Measurements from ENCODE around the gene C1orf53.
"Not testable (repeated sequence)": the region's sequence is repeated elsewhere in the genome, so short reads cannot be mapped to it uniquely, and the experiment has no call there.

Gene C1orf53

GRCh38 chr1:197902454-197903195, at the start of gene C1orf53:
C1orf53 (plus strand) TSS chr1:197902630; CDS start chr1:197902650, 20 bp downstream.
- H3K4me2 ChIP-seq (ENCODE audit: insufficient read depth, low read length): peak within 1 kb of the TSS; percentile 83
- peak within 1 kb of the TSS; percentile 94 for H2AFZ ChIP-seq (ENCODE audit: low read depth, low read length)
- TF ChIP-seq EZH2 (IDR thresholded peaks at IDR 0.05; ENCODE audit: borderline replicate concordance, low read depth, low read length, severe bottlenecking) (no peak), CTCF (IDR thresholded peaks at IDR 0.05; ENCODE audit: borderline replicate concordance, extremely low read depth, low read length, poor library complexity, severe bottlenecking) (peak; percentile 1)
- ATAC-seq (ENCODE audit: insufficient read depth, low read depth) (peak; percentile 94), DNase-seq (peak; percentile 88)
- no peaks in the 10 kb centered on the region for H3K9me3 ChIP-seq (ENCODE audit: insufficient read depth, low read length, severe bottlenecking)
- H3K9ac ChIP-seq (ENCODE audit: low read depth, low read length): peak within 1 kb of the TSS; percentile 88
- H3K27me3 ChIP-seq (ENCODE audit: insufficient read depth, low read length, poor library complexity): no peaks in the 10 kb centered on the region
- H4K20me1 ChIP-seq (ENCODE audit: insufficient read depth, low read length): no peaks in the 10 kb centered on the region
- H3K4me3 ChIP-seq (ENCODE audit: low read depth in 1 of 2, low read length in 2 of 2): peak within 1 kb of the TSS; percentile 39 to 79
- H3K36me3 ChIP-seq (ENCODE audit: insufficient read depth, low read length): no peaks in the 10 kb centered on the region
- peaks cover 22% of the 10 kb centered on the region for H3K4me1 ChIP-seq (ENCODE audit: insufficient read depth, low read length)
- H3K79me2 ChIP-seq (ENCODE audit: insufficient read depth, low read length): peaks cover 5% of the 10 kb centered on the region
- peak within 1 kb of the TSS; percentile 97 for H3K27ac ChIP-seq (ENCODE audit: low read length)

- not testable (repeated sequence) for DNase-seq; H4K20me1 ChIP-seq (ENCODE audit: insufficient read depth, low read length); H3K36me3 ChIP-seq (ENCODE audit: insufficient read depth, low read length); H3K27ac ChIP-seq (ENCODE audit: low read length); H3K4me2 ChIP-seq (ENCODE audit: insufficient read depth, low read length); H3K9ac ChIP-seq (ENCODE audit: low read depth, low read length); H3K27me3 ChIP-seq (ENCODE audit: insufficient read depth, low read length, poor library complexity); H3K4me3 ChIP-seq (ENCODE audit: low read depth in 1 of 2, low read length in 2 of 2); ATAC-seq (ENCODE audit: insufficient read depth, low read depth); H3K79me2 ChIP-seq (ENCODE audit: insufficient read depth, low read length); H2AFZ ChIP-seq (ENCODE audit: low read depth, low read length); H3K4me1 ChIP-seq (ENCODE audit: insufficient read depth, low read length); H3K9me3 ChIP-seq (ENCODE audit: insufficient read depth, low read length, severe bottlenecking)
These were observed 46.7 kb upstream of the C1orf53 start for GRCh38 chr1:197855751-197856150.

GRCh38 chr1:197857477-197857876, 45.0 kb upstream of the C1orf53 start:
- DNase-seq: no peak
- no peak overlapping the region for H3K9ac ChIP-seq (ENCODE audit: low read depth, low read length)
- no peak overlapping the region for H3K4me3 ChIP-seq (ENCODE audit: low read depth in 1 of 2, low read length in 2 of 2)
- no peaks in the 10 kb centered on the region for H4K20me1 ChIP-seq (ENCODE audit: insufficient read depth, low read length)
- H3K4me2 ChIP-seq (ENCODE audit: insufficient read depth, low read length): no peak overlapping the region
- no peaks in the 10 kb centered on the region for H3K36me3 ChIP-seq (ENCODE audit: insufficient read depth, low read length)
- no peak overlapping the region for H3K27ac ChIP-seq (ENCODE audit: low read length)
- no peaks in the 10 kb centered on the region for H3K27me3 ChIP-seq (ENCODE audit: insufficient read depth, low read length, poor library complexity)
- no peak for ATAC-seq (ENCODE audit: insufficient read depth, low read depth)
- no peaks in the 10 kb centered on the region for H3K4me1 ChIP-seq (ENCODE audit: insufficient read depth, low read length)
- H2AFZ ChIP-seq (ENCODE audit: low read depth, low read length): no peak overlapping the region; the same call in 1 of the 2 replicates
- no peaks in the 10 kb centered on the region for H3K79me2 ChIP-seq (ENCODE audit: insufficient read depth, low read length)
- TF ChIP-seq CTCF (IDR thresholded peaks at IDR 0.05; ENCODE audit: borderline replicate concordance, extremely low read depth, low read length, poor library complexity, severe bottlenecking) (no peak), EZH2 (IDR thresholded peaks at IDR 0.05; ENCODE audit: borderline replicate concordance, low read depth, low read length, severe bottlenecking) (no peak)
- no peaks in the 10 kb centered on the region for H3K9me3 ChIP-seq (ENCODE audit: insufficient read depth, low read length, severe bottlenecking)

GRCh38 chr1:197859024-197859423, 43.4 kb upstream of the C1orf53 start:
- H3K27ac ChIP-seq (ENCODE audit: low read length): no peak overlapping the region
- no peak overlapping the region for H2AFZ ChIP-seq (ENCODE audit: low read depth, low read length)
- DNase-seq: no peak
- 0 out of 3 replicates have a peak, but pooled peaks have one; percentile 45 for ATAC-seq (ENCODE audit: insufficient read depth, low read depth)
- H3K9me3 ChIP-seq (ENCODE audit: insufficient read depth, low read length, severe bottlenecking): no peaks in the 10 kb centered on the region
- TF ChIP-seq CTCF (IDR thresholded peaks at IDR 0.05; ENCODE audit: borderline replicate concordance, extremely low read depth, low read length, poor library complexity, severe bottlenecking) (no peak), EZH2 (IDR thresholded peaks at IDR 0.05; ENCODE audit: borderline replicate concordance, low read depth, low read length, severe bottlenecking) (no peak)
- H3K36me3 ChIP-seq (ENCODE audit: insufficient read depth, low read length): no peaks in the 10 kb centered on the region
- H3K9ac ChIP-seq (ENCODE audit: low read depth, low read length): no peak overlapping the region
- H3K4me3 ChIP-seq (ENCODE audit: low read depth in 1 of 2, low read length in 2 of 2): no peak overlapping the region
- H3K79me2 ChIP-seq (ENCODE audit: insufficient read depth, low read length): no peaks in the 10 kb centered on the region
- H4K20me1 ChIP-seq (ENCODE audit: insufficient read depth, low read length): no peaks in the 10 kb centered on the region
- H3K27me3 ChIP-seq (ENCODE audit: insufficient read depth, low read length, poor library complexity): no peaks in the 10 kb centered on the region
- no peaks in the 10 kb centered on the region for H3K4me1 ChIP-seq (ENCODE audit: insufficient read depth, low read length)
- no peak overlapping the region for H3K4me2 ChIP-seq (ENCODE audit: insufficient read depth, low read length)

All from DND-41 (cell line).